GM04503 (cell line): ENCODE data around the gene SIM1.

Source experiments
- DNase-seq: peaks from one replicate; pipeline ENCODE4 v3.0.0-alpha.2; 2012; ENCODE audit warnings: low read depth

The SIM1 gene

DNA sequence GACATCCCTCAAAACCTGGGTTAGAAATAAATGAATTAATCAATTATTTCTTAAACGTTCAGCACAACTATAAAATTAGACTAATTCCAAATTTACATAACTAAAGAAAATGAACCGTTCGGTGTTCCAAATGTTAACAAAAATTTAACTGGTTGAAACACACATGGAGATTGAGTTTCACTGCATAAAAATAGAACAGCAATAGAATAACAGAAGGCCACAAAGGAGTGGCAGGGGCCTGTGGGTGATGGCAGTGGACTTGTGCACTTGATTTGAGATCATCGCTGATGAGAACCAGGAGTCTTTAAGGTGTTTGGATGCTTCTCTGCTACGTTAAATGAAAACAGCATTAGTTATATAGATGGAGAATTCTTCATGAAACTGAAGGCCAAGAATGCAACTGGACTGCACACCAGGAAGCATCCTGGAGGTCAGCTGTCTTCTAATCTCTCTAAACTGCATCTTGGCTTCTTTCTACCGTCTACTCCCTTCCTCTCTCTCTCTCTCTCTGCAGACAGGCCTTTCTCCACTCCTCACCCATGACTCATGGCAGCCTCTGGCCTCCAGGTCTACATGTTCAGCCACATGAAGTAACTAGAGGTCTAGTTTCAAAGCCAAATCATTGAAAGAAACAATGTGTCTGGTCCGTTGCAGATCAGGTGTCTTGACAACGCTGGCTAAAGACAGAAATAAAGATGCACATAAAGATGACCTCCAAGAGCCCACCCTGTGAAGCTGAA lies 111.3 kb downstream of the SIM1 start:
- no peak for DNase-seq

DNA sequence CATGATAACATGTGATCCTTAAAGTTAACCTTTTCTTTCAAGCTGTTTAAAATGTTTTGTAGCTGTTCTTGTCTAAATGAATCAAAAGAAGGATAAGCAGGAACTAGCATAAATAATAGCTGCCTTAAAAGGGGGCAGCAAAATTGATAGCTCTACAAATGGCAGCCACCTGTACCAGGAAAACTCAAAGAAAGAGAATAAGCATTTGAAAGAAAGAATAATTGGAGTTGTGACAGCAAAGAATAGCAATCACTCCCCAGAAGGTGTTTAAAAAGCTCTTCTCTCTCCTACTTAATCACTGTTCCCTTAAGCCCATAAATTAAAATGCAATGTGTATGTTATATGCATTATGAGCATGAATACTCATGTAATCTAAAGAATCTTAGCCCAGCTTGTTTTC lies 114.6 kb downstream of the SIM1 start:
- DNase-seq: no peak

DNA sequence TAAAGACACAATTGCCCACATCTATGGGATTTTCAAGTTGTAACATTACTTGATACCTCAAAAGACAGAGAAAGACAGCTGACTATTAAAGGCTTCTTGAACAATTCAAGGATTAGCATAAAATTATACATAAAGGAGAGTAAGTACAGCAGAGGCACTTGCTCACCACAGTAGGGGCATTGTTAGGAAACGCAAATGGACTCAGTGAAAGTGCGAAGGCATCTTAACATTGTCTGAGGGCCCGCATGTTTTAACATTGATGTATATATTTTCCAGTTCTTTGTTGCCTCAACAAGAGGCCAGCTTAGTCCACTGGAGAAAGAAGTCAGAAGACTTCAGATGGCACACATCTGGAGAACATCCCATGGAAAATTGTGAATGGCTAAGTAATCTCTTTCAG lies 115.4 kb downstream of the SIM1 start:
- DNase-seq: no peak

DNA sequence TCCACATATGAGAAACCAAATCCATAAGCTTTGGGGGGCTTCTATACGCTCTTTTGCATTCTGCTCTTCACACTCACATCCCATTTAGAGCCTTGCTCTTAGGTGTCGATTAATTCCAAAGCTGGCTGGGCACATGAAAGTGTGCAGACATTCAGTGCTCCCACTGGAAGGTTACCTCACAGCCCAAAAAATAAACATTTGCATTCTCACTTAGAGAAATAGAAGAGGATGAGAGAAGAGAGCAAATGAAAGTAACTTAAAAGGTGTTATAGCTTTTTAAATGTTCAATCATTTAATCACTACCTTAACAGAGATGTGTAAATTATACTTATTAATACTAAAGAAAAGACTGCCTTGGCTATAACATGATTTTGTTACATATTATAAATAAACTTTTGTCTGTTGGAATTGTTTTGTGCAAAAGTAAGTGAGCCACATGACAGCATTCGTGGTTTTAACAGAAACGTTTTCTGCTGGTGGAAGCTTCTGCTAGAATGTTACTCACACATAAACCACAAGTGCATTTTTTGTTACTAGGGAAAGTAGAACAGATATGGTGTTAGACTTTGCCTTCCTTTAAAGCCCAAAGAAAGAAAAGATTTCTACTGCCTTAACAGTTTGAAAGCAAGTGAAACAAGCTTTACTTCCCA lies 116.7 kb downstream of the SIM1 start:
- DNase-seq: no peak

DNA sequence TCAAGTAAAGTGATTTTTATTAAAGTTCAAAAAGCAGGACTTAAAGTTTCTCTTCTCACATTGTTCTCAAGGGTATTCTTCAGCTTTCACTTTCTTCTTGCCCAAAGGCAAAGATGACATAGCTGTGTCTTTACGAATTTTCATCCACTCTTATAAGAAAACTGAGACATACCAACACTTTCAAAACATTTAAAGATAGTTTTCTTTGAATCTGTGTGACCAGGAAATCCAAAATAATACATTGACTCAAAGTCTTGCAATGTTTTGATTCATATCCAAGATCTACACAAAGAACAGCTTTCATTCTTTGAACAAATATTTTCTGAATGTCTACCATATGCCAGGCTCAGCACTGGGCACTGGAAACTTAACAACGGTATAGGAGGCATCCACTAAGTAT lies 117.9 kb downstream of the SIM1 start:
- peak; percentile 75 for DNase-seq

DNA sequence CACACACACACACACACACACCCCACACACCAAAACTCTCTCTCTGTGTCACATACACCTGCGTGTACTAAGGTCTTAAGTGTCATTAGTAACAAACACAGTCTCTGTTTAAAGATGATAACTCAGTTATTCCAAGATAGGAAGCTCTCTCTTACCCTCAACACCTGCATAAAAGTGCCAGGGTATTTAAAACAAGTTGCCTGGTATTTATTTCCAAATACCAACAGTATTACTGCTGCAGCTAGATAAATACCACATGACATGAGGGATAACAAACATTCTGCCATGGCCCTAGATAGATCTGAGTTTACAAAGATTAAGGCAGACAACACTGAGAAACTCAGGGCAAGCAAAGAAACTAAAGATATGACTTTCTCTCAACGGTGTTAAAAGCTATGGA lies 118.5 kb downstream of the SIM1 start:
- no peak for DNase-seq

DNA sequence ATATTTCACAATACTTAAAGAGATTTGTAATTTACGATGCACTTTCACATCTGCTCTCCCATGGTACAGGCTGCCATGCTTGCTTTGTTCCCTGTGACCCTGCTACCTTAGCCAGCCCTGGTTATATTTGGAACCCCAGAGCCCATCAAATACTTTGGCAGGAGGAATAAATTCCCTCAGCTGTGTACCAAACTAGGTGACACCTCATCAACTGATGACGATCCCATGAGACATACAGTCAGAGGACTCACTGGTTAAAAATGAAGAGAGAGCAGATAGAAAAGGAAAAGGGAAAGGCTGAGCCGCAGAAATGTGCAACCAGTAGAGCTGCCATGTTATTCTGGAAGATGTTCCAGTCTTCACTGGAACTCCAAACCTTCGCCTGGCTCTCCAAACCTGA lies 120.0 kb downstream of the SIM1 start:
- DNase-seq: no peak

DNA sequence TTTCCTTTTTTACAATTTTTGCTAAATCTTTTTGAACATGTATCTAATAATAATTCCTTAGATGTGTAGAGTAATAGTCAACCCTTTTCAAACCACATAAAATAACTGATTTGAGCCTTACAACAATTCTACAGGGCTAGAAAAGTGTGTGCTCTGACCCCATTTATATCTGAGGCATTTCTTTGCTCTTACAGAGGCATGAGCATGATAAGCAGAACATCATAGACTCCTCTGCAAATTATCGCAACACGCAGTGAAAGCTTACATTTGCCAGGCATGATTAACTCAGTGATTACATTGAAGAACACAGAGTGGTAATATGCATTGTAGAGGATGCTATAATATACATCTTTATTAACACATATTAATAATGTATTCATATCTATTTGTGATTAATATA lies 120.4 kb downstream of the SIM1 start:
- no peak for DNase-seq

DNA sequence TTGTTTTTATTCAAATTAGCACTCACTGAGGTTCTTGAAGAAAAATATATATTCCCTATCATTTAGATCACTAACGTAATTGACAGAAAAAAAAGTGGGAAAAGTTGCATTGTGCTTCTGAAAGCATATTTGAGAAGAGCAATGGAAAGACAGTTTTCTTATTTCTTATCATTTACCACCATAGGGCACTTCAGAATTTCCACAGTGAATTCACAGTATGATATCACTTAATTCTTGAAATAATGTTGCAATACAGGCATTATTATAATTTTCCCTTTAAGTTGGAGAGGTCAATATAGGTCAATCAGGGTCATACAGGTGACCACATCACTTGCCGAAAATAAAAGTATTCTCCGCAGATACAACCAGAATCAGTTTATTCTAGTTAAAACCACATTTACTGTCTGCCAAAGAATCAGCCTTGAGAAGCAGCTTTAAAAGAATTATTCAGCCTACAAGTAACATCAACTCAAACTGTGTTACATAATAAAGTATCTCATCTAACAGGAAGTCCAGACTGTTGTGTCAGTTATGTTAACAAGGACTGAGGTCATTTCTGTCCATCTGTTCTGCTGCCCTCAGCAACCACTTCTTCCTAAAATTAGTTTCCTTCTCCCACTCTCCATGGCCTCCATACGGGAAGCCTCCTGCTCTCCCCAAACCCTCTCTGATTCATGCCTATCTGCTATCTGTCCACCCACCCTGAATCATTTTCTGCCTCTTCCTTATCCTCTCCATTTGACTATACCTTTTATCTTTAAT lies 121.2 kb downstream of the SIM1 start:
- no peak for DNase-seq

DNA sequence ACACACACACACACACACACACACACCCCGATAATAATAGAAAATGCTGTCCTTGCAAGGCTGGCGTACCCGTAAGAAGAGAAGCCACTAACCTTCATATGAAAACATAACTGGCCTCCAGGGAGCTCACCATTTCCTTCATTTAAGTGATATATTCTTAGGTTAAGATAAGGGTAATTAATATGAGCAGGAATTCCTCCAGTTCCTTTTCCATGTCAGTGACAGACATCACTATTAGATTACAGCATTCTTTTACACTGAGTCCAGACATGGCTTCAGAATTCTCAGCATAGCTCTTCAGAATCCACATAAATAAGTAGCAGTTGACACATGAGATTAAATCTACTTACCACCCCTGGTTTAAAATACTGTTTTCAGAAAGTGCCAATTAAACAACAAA lies 121.9 kb downstream of the SIM1 start:
- no peak for DNase-seq

DNA sequence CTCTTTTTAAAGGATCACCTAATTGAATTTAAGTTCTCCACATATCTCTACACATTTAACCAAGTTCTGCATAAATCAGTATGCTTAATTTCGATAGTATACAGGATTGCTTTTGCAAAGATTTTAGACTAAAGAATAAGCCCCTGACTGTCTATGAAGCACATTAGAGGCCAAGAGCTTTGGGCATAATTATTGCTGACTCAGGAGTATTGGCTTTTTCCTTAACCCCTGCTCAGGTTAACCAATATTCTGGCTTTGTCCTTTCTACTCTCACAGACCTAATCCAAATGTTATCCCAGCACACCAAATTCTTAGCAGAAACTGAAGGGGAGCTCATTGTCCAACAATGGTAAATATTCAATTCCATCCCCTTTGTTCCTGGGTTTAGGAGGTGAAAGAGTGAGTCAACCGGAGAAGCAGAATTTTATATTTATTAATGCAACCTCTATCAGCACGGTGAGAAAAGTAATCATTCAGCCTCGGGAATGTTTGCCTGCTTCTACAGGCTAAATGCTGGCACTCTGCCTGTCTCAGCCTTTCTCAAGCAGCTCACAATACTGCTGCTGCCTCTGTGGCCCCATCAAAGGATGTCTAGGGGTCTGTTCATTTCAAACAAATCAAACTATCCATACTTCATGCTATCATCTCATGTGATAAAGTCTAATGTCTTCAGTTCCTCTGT lies 125.0 kb downstream of the SIM1 start:
- no peak for DNase-seq

DNA sequence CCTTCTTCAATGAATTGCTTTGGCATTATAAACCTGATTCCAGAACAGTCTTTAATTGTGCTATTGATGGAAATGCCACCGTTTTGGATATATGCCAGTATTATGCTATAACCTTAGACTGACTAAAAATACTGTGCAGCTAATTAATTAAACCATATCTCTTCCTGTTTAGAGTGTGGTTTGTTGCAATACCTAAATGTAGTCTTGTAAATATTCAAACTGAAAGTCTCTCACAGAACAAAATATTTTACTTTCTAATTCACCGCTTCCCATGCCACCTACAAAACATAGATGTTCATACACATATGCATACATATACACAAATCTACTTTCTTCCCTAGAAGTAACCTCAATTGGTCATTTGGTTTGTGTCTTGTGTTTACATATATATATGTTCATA lies 126.6 kb downstream of the SIM1 start:
- no peak for DNase-seq

DNA sequence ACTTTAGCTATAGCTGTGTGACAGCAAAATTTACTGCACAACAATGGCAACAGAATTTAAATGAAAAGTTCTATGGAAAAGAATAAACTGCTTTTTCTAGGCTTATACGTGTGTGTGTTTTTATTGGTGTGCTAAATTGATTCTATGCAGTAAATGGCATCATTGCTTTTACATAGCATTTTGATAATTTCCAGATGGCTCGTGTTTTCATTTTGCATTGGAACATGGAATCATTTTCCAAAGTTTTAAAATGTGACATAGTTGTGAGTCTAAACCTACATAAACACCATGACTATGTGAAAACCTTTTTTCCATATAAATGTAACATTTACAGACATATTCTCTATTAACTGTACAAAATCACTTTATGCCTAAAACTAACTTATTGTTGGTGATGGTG lies 127.8 kb downstream of the SIM1 start:
- no peak for DNase-seq

DNA sequence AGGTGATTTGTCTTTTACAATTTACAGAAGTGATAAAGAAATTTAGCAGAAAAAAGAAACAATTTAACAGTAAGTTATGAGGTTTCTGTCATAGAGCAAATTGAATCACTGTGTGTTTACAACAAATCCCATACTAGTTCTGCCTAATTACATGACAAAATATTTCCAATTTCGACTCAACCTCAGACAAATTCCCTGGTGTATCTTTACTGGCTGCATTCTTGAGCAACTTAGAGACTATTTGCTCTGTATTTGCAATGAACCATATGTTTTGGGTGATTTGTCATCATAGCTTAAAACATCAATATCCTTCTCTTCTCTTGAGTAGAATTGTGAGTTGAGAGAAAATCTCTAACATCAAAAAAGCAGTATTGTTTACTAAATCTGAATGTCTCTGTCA lies 128.7 kb downstream of the SIM1 start:
- DNase-seq: peak; percentile 55
